GM21515 (cell line): ENCODE data around the gene APOD.
"Not testable (repeated sequence)": the region's sequence is repeated elsewhere in the genome, so short reads cannot be mapped to it uniquely, and the experiment has no call there.

Source experiments
- ATAC-seq: cut with Tn5 transposase; IDR thresholded peaks from one replicate; pipeline ENCODE4 v1.9.1; 2021; ENCODE audit not compliant: unreplicated experiment

APOD gene

DNA sequence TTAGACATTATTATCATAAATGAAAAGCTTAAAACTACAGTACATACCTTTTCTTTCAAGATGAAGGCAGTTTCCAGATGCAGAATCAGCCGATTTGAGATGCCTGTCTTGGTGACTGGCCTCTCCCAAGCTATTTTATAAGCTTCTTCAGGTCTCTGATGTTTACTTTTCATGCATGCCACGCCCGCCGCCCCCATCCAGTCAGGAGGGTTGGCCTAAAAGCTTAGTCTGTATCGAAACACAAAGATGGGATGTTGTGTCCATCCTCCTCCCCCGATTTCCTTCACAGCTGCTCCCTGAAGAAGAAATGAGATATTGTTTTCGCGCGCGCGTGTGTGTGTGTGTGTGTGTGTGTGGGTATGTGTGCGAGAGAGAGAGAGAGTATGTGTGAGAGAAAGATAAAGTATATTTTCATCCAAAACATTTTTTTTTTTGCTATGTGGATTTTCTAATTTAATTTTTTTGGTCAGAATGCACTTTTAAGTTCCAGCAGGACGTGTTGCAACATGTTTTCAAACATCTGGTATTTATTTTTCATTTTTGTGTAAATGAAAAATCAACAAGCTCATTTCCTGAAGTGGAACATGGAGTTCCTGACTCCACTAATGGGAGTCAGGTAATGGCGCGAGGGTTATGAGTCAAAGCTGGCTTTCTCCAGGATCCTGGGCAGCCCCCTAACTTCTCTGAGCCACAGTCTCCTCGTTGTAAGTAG is at the start of gene APOD:
Gene APOD (minus strand): TSS at position 110 of the 712 bp plus-strand sequence. CDS start 4,479 bp downstream, outside the sequence.
- ATAC-seq, result no peak

GRCh38 chr3:195633351-195633750 is 49.6 kb upstream of the APOD start:
- not testable (repeated sequence) for ATAC-seq

DNA sequence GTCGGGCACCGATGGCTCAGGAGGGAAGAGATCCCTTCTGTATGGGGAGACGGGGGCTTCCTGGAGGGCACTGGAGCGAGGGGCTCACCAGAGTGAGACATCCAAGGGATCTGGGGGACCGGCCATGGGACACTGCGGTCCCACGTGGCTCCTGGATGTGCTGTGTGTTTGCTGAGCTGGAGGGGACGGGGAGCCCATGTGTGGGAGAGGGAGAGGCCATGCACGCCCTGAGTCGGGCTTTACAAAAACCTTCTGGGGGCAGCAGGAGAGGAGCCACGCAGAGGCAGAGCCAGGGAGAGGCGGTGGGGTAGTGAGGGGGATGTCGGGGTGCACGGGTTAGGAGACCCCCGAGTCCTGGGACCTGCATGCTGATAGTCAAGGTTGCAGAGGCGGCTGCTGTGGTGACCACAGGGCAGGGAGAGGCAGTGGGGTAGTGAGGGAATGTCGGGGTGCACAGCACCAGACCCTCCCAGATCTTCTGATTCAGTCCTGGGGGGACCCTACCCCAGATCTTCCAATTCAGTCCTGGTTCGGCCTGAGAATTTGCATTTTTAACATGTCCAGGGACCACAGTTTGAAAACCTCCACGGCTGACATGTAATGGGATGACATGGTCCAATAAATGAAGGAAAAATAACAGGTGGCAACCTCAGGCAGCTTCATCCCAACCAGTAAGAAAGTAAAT is 48.9 kb upstream of the APOD start:
- not testable (repeated sequence) for ATAC-seq

DNA sequence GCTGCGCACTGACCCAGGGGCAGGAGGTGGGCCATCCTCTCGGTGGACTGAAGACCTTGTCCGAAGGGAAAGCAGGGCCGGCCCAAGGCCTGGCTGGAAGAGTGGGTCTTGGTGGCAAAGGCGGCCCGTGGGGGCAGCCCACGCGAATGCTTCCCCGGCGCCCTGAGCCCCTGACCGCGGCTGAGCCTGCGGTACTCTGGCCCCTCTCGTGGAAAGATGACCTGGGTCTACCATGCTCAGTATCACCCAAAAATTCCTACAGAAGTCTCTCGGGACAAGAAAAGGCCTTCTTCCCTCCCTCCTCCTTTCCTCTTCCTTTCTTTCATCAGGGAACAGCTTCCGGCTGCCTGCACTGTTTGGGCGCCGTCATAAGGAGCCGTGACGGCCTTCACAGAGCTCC is 48.3 kb upstream of the APOD start:
- not testable (repeated sequence) for ATAC-seq

DNA sequence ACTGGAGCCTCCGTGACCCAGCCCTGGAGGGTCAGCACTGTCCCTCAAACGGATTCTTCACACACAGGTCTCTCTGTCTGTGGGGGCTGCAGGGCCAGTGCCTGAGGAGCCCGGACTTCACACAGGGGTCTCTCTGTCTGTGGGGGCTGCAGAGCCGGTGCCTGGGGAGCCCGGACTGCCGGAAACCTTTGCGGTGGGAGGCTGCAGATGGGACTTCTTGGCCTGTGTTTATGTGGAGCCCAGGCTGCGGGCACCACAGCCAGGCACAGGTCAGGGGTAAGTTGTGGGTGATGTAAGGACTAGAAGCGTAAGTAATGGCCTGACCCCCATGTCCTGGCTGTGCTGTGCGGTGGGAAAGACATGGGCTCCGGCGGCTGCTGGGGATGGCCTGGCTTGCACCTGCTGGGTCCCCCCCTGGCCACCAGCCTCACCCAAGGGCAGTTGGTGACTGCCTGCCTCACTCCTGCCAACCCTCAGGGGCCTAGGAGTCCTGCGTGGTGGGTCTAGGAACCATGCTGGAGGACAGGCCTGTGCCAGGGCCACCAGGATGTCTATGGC is 47.3 kb upstream of the APOD start:
- not testable (repeated sequence) for ATAC-seq

DNA sequence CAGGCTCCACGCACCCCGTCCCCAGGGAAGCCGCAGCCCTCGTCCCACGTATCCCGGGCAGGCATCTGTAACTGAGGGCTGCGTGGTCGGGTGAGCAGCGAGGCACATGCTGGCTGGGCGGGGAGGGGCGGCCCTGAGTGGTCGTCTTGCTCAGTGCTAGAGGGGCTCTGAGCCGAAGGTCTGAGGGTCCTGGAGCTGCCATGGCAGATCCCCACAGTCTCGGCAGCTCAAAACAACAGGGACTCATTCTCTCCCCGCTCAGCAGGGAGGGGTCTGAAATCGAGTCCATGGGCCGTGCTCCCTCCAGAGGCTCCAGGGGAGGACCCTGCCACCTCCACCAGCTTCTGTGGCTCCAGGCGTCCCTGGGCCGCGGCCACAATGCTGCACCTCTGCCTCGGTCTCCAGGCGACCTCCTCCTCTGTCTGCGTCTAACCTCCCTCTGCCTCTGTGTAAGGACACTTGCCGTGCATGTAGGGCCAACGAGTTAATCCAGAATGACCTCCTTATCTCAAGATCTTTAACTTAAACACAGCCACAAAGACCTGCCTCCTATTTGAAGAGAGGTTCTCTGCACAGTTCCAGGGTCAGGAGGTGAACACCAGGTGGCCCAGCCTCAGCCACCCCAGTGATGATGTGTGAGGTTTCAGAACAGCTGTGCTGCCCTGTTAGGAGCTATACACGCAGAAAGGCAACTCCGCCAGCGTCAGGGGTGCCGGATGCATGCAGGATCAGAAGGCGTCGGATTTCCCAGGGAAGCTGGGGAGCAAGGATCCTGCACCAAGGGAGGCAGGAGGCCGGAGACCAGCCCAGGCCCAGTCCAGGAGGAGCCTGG is 46.6 kb upstream of the APOD start:
- not testable (repeated sequence) for ATAC-seq

DNA sequence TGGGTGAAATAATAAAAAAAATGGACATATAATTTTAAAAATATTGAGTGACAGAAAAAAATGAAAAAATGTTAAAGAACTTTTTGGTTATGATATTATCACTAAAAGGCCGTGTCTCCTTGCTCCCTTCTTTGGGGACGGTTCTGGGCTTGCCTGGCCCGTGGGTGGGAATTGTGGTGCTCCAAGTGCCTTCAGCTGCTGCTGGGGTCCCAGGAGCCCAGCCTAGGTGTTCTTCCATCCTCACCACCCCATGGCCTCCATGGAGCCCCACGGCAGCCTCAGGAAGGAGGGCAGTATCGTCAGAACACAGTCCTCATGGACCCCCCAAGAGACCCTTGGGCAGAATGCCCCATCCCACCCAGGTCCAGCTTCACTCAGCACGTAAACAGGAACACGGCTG is 45.9 kb upstream of the APOD start:
- ATAC-seq, result not testable (repeated sequence)

DNA sequence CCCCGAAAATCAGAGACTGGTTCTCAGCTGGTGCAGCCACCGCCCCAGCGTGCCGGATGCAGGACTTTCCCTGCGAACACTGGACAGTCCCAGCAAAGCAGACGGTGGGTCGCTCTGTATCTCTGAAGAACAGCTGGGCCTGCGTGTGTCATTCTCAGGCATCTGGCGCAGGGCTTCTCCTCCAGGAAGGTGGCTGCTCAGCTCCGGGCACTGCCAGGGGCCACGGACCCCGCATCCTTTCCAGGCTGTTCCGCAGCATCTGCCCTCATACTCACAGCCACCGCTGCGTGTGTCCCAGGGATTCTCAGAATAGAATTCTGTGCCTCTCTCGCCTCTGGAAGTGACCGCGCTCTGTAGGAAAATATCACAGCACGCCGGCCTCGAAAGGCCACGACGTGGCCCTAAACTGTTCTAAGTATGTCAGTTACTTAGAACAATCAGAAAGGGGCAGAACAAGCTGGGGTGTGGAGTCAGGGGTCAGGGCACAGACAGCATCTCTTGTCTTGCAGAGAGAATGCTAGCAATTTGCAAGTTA is 44.7 kb upstream of the APOD start:
- not testable (repeated sequence) for ATAC-seq

DNA sequence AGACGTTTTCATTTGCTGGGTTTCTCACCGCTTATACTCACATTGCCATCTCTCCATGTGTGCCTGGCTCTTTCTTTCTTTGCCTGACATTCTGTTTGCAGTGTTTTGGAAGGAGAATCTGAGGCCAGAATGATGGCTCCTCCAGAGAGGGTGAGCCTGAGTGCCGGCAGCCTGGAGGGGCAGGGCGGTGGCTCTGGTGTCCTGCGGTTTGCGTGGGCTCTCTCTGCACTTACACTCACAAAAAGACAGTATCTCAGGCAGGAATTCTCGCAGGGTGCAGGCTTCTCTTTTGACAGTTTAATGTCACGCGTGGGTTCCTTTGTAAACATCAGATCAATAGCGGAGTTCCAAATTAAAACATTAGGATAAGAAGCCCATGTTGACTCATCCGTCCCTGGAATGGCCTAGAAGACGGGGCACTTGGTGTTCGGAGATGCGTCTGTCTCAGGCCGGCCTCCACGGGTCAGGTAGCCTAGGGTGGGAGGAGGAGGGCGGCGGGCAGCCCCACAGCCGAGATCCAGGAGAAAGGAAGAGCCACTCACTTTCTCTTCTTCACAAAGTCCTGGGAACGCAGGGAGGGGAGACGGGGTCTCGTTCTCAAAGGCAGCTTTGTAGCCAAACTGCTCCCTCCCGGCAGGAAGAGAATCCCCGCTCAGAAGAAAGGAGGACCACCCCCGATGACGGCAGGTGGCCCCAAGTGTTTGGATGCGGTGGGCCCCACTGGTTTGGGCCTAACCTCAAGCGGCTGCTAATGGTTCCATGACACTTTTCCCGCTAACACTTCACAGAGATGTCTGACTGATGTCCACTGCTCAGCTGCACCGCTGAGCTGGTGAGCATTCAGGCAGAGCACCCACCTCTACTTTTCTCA is 44.0 kb upstream of the APOD start:
- ATAC-seq, result not testable (repeated sequence)

- peak; percentile 89 for ATAC-seq
Observed at GRCh38 chr3:195624603-195625560, 41.1 kb upstream of the APOD start.

DNA sequence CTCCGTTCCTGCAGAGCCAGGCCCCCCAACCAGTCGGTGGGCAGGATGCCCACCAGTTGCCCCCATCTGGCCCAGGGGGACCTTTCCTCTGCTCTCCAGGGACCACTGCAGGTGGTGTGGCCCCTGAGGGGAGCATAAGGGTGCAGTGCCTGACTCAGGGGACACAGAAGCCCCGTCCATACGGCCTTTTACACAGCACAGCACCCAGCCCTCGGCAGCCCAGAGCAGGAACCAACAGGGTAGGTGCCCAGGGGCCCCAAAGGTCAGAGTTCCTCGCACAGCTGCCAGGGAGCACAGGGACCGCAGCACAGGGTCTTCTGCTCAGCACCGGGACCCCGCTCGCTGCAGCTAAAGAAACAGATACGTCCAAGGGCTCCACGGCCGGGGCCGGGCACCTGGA is 40.4 kb upstream of the APOD start:
- peak; percentile 5 for ATAC-seq

GRCh38 chr3:195623217-195623965 is 39.7 kb upstream of the APOD start:
- not testable (repeated sequence) for ATAC-seq

GRCh38 chr3:195622523-195623170 is 38.9 kb upstream of the APOD start:
- not testable (repeated sequence) for ATAC-seq

GRCh38 chr3:195622012-195622411 is 38.3 kb upstream of the APOD start:
- ATAC-seq, result not testable (repeated sequence)

DNA sequence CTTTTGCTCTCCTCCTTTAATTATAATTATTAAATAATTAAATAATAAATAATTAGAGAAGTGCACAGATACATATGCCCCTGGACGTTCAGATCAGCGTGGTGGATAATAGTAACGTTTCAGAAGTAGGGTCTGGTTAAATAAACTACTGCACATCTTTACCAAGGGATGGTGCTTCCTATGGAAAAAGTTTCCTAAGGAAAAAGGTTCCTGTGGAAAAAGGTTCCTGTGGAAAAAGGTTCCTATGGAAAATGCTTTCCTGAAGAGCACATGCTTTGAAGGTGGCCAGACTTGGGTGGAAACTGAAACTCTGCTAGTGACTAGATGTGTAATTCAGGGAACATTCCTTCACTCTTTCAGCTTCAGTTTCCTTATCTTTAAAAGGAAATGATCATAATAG is 37.4 kb upstream of the APOD start:
- not testable (repeated sequence) for ATAC-seq

GRCh38 chr3:195620476-195620875 is 36.7 kb upstream of the APOD start:
- ATAC-seq, result not testable (repeated sequence)

DNA sequence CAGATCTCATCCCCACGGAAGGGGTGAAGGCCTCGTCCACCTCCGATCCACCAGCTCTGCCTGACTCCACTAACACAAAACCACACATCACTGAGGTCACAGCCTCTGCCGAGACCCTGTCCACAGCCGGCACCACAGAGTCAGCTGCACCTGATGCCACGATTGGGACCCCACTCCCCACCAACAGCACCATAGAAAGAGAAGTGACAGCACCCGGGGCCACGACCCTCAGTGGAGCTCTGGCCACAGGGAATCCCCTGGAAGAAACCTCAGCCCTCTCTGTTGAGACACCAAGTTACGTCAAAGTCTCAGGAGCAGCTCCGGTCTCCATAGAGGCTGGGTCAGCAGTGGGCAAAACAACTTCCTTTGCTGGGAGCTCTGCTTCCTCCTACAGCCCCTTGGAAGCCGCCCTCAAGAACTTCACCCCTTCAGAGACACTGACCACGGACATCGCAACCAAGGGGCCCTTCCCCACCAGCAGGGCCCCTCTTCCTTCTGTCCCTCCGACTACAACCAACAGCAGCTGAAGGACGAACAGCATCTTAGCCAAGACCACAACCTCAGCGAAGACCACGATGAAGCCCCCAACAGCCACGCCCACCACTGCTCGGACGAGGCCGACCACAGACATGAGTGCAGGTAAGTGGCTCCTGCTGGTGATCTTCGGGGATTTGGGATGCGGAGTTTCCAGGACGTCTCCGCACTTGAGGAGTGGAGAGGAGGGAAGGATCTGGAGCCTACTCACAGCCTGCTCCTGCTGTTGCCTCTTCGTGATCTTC is 36.0 kb upstream of the APOD start:
- ATAC-seq, result not testable (repeated sequence)
